ENCODE data around the gene PAM.

PAM gene

GRCh38 chr5:102754767-102755431 is at the start of gene PAM:
Gene PAM (plus strand): TSS chr5:102755305. CDS start chr5:102866196, 110,891 bp downstream.
- CTCF ChIA-PET: interaction anchor here (0.9 to 1.5 kb wide), 2 partner anchors 21 to 365 kb away, joined by 3 to 4 read pairs; partner anchors contain the start of genes GIN1 and PPIP5K2
- Mint-ChIP-seq H3K4me3 (peak within 1 kb of the TSS; percentile 80), H3K9me3 (no peaks in the 10 kb centered on the region), H3K27me3 (peaks cover 31% of the 10 kb centered on the region), H3K4me1 (peaks cover 29% of the 10 kb centered on the region), H3K27ac (peak within 1 kb of the TSS; percentile 86), H3K36me3 (no peaks in the 10 kb centered on the region)
- peak; percentile 82 for DNase-seq

- H3K4me1 Mint-ChIP-seq: no peaks in the 10 kb centered on the region
- H3K36me3 Mint-ChIP-seq: no peaks in the 10 kb centered on the region
- no peaks in the 10 kb centered on the region for H3K27me3 Mint-ChIP-seq
- no peaks in the 10 kb centered on the region for H3K9me3 Mint-ChIP-seq
- no peak for DNase-seq
- no peak overlapping the region for H3K27ac Mint-ChIP-seq
- H3K4me3 Mint-ChIP-seq: no peak overlapping the region
- CTCF ChIA-PET: no interaction called here
These were observed 43.4 kb upstream of the PAM start for GRCh38 chr5:102711525-102712385.

- Mint-ChIP-seq H3K27me3 (no peaks in the 10 kb centered on the region), H3K36me3 (no peaks in the 10 kb centered on the region), H3K4me1 (no peaks in the 10 kb centered on the region), H3K9me3 (no peaks in the 10 kb centered on the region), H3K4me3 (no peak overlapping the region), H3K27ac (no peak overlapping the region)
- DNase-seq: no peak
- CTCF ChIA-PET: no interaction called here
These were observed 41.8 kb upstream of the PAM start for GRCh38 chr5:102713278-102713677.

GRCh38 chr5:102713682-102714231 is 41.3 kb upstream of the PAM start:
- Mint-ChIP-seq H3K4me3 (no peak overlapping the region), H3K27me3 (no peaks in the 10 kb centered on the region), H3K36me3 (no peaks in the 10 kb centered on the region), H3K4me1 (no peaks in the 10 kb centered on the region), H3K9me3 (no peaks in the 10 kb centered on the region), H3K27ac (no peak overlapping the region)
- no peak for DNase-seq
- CTCF ChIA-PET: no interaction called here

- CTCF ChIA-PET: interaction anchor here (0.7 kb wide), 1 partner anchor 110 kb away, joined by 3 read pairs; no protein-coding TSS in a partner anchor
- no peak overlapping the region for H3K27ac Mint-ChIP-seq
- no peaks in the 10 kb centered on the region for H3K27me3 Mint-ChIP-seq
- H3K4me1 Mint-ChIP-seq: no peaks in the 10 kb centered on the region
- no peaks in the 10 kb centered on the region for H3K36me3 Mint-ChIP-seq
- no peaks in the 10 kb centered on the region for H3K9me3 Mint-ChIP-seq
- H3K4me3 Mint-ChIP-seq: no peak overlapping the region
- no peak for DNase-seq
These were observed 39.9 kb upstream of the PAM start for GRCh38 chr5:102715082-102715807.

- Mint-ChIP-seq H3K4me1 (no peaks in the 10 kb centered on the region), H3K27ac (no peak overlapping the region), H3K27me3 (no peaks in the 10 kb centered on the region), H3K4me3 (no peak overlapping the region), H3K9me3 (no peaks in the 10 kb centered on the region), H3K36me3 (no peaks in the 10 kb centered on the region)
- no peak for DNase-seq
- CTCF ChIA-PET: no interaction called here
These were observed 39.1 kb upstream of the PAM start for GRCh38 chr5:102716017-102716416.

- no peaks in the 10 kb centered on the region for H3K4me1 Mint-ChIP-seq
- CTCF ChIA-PET: no interaction called here
- no peaks in the 10 kb centered on the region for H3K9me3 Mint-ChIP-seq
- no peak overlapping the region for H3K27ac Mint-ChIP-seq
- H3K27me3 Mint-ChIP-seq: no peaks in the 10 kb centered on the region
- H3K36me3 Mint-ChIP-seq: no peaks in the 10 kb centered on the region
- no peak for DNase-seq
- H3K4me3 Mint-ChIP-seq: no peak overlapping the region
These were observed 36.3 kb upstream of the PAM start for GRCh38 chr5:102718819-102719218.

- Mint-ChIP-seq H3K27me3 (no peaks in the 10 kb centered on the region), H3K36me3 (no peaks in the 10 kb centered on the region), H3K27ac (no peak overlapping the region), H3K4me3 (no peak overlapping the region), H3K9me3 (no peaks in the 10 kb centered on the region), H3K4me1 (no peaks in the 10 kb centered on the region)
- DNase-seq: no peak
- CTCF ChIA-PET: no interaction called here
These were observed 35.2 kb upstream of the PAM start for GRCh38 chr5:102719886-102720285.

- Mint-ChIP-seq H3K9me3 (no peaks in the 10 kb centered on the region), H3K4me3 (no peak overlapping the region), H3K4me1 (no peaks in the 10 kb centered on the region), H3K27me3 (no peaks in the 10 kb centered on the region), H3K36me3 (no peaks in the 10 kb centered on the region), H3K27ac (no peak overlapping the region)
- no peak for DNase-seq
- CTCF ChIA-PET: no interaction called here
These were observed 34.1 kb upstream of the PAM start for GRCh38 chr5:102720969-102721368.

GRCh38 chr5:102722931-102723330 is 32.2 kb upstream of the PAM start:
- CTCF ChIA-PET: no interaction called here
- peaks cover 4% of the 10 kb centered on the region for H3K27me3 Mint-ChIP-seq

GRCh38 chr5:102731693-102732092 is 23.4 kb upstream of the PAM start:
- CTCF ChIA-PET: no interaction called here
- no peaks in the 10 kb centered on the region for H3K36me3 Mint-ChIP-seq

More at GRCh38 chr5:102722931-102723330, 32.2 kb upstream of the PAM start:
- Mint-ChIP-seq H3K4me1 (no peaks in the 10 kb centered on the region), H3K4me3 (no peak overlapping the region), H3K27ac (no peak overlapping the region), H3K9me3 (no peaks in the 10 kb centered on the region), H3K36me3 (no peaks in the 10 kb centered on the region)
- DNase-seq: no peak

GRCh38 chr5:102733534-102733933 is 21.6 kb upstream of the PAM start:
- no peak for DNase-seq
- no peaks in the 10 kb centered on the region for H3K27me3 Mint-ChIP-seq
- no peaks in the 10 kb centered on the region for H3K9me3 Mint-ChIP-seq
- H3K36me3 Mint-ChIP-seq: no peaks in the 10 kb centered on the region
- no peak overlapping the region for H3K27ac Mint-ChIP-seq
- no peaks in the 10 kb centered on the region for H3K4me1 Mint-ChIP-seq
- CTCF ChIA-PET: no interaction called here
- H3K4me3 Mint-ChIP-seq: no peak overlapping the region

More at GRCh38 chr5:102731693-102732092, 23.4 kb upstream of the PAM start:
- DNase-seq: no peak
- no peaks in the 10 kb centered on the region for H3K9me3 Mint-ChIP-seq
- peaks cover 4% of the 10 kb centered on the region for H3K27me3 Mint-ChIP-seq
- no peak overlapping the region for H3K27ac Mint-ChIP-seq
- no peak overlapping the region for H3K4me3 Mint-ChIP-seq
- H3K4me1 Mint-ChIP-seq: no peaks in the 10 kb centered on the region

- Mint-ChIP-seq H3K9me3 (no peaks in the 10 kb centered on the region), H3K4me3 (no peak overlapping the region), H3K27me3 (no peaks in the 10 kb centered on the region), H3K4me1 (no peaks in the 10 kb centered on the region), H3K36me3 (no peaks in the 10 kb centered on the region), H3K27ac (no peak overlapping the region)
- DNase-seq: no peak
- CTCF ChIA-PET: interaction anchor here (1.2 kb wide), 1 partner anchor 56 kb away, joined by 3 read pairs; no protein-coding TSS in a partner anchor
These were observed 17.9 kb upstream of the PAM start for GRCh38 chr5:102737161-102737560.

GRCh38 chr5:102737805-102738469 is 17.2 kb upstream of the PAM start:
- Mint-ChIP-seq H3K9me3 (no peaks in the 10 kb centered on the region), H3K4me1 (no peaks in the 10 kb centered on the region), H3K27me3 (no peaks in the 10 kb centered on the region), H3K36me3 (no peaks in the 10 kb centered on the region), H3K4me3 (no peak overlapping the region), H3K27ac (no peak overlapping the region)
- no peak for DNase-seq
- CTCF ChIA-PET: interaction anchor here (1.2 kb wide), 1 partner anchor 57 kb away, joined by 3 read pairs; no protein-coding TSS in a partner anchor

Data from activated naive CD4-positive, alpha-beta T cell treated with anti-CD3 and anti-CD28 coated beads, Interleukin-2, amount 10 ng/mL, durations not matched to agents 7 days and 5 days (primary cell).